Effector memory CD8-positive, alpha-beta T cell (primary cell): ENCODE data around the gene PEX16.
A peak's percentile ranks its signal among the peaks of the same experiment; 100 is the strongest.

Source experiments
- ATAC-seq: fragments of 150-1000 bp; cut with Tn5 transposase; replicated peaks from 2 replicates; pipeline ENCODE4 v1.10.0; 2021; ENCODE audit warnings: mild to moderate bottlenecking, moderate library complexity
- DNase-seq, 3 experiments: peaks; one replicate each; pipeline ENCODE4 v3.0.0; 2021
- H3K27ac Mint-ChIP-seq, 2 donors: one replicate each; pipeline ENCODE4 v1.8.0; 2022; ENCODE audit warnings: mild to moderate bottlenecking in 2 of 2, mixed read lengths in 2 of 2, moderate library complexity in 2 of 2
- H3K27me3 Mint-ChIP-seq, 2 donors: one replicate each; pipeline ENCODE4 v1.8.0; 2022; ENCODE audit warnings: mixed read lengths in 2 of 2
- H3K36me3 Mint-ChIP-seq: one replicate; pipeline ENCODE4 v1.8.0; 2022; ENCODE audit warnings: mild to moderate bottlenecking, moderate library complexity, mixed read lengths; ENCODE audit not compliant: insufficient read depth
- H3K4me1 Mint-ChIP-seq, 2 donors: one replicate each; pipeline ENCODE4 v1.8.0; 2022; ENCODE audit warnings: low read depth in 2 of 2, mixed read lengths in 2 of 2
- H3K4me3 Mint-ChIP-seq, 2 donors: one replicate each; pipeline ENCODE4 v1.8.0; 2022; ENCODE audit warnings: mild to moderate bottlenecking in 2 of 2, mixed read lengths in 2 of 2, moderate library complexity in 2 of 2
- H3K9me3 Mint-ChIP-seq, 2 donors: one replicate each; pipeline ENCODE4 v1.8.0; 2022; ENCODE audit warnings: mixed read lengths in 2 of 2
- total RNA-seq, 9 experiments: gene quantifications; one replicate each; lab custom pipeline; 2026; lab: John Stamatoyannopoulos, UW

The PEX16 gene
- 36.6 to 60.3 (median 44.0) reads per million in 9 experiments for total RNA-seq

- Mint-ChIP-seq H3K36me3 (peaks cover 26% of the 10 kb centered on the region), H3K4me1 (peaks cover 35 to 50% of the 10 kb centered on the region in 2 donors), H3K9me3 (no peaks in the 10 kb centered on the region), H3K4me3 (peak within 1 kb of the TSS; percentile 85 to 88), H3K27me3 (no peaks in the 10 kb centered on the region), H3K27ac (peak within 1 kb of the TSS; percentile 91 to 95)
- DNase-seq = peak; percentile 93 to 94 (median 93)
- peak; percentile 88 for ATAC-seq
These were observed at the start of gene PEX16 for GRCh38 chr11:45917623-45918330. PEX16 (minus strand) TSS chr11:45917877; CDS start chr11:45917811, 66 bp downstream.

GRCh38 chr11:45964911-45965389 is 47.3 kb upstream of the PEX16 start:
- DNase-seq = peak; percentile 46 to 58 (median 51)
- no peak overlapping the region for H3K27ac Mint-ChIP-seq

GRCh38 chr11:45961751-45962240 is 44.1 kb upstream of the PEX16 start:
- no peaks in the 10 kb centered on the region for H3K27me3 Mint-ChIP-seq
- ATAC-seq (no peak), DNase-seq (no peak)
- H3K4me3 Mint-ChIP-seq = no peak overlapping the region
- H3K4me1 Mint-ChIP-seq = peaks cover 0 to 2% of the 10 kb centered on the region in 2 donors
- H3K27ac Mint-ChIP-seq = no peak overlapping the region
- H3K9me3 Mint-ChIP-seq = no peaks in the 10 kb centered on the region
- peaks cover 25% of the 10 kb centered on the region for H3K36me3 Mint-ChIP-seq

More at GRCh38 chr11:45964911-45965389, 47.3 kb upstream of the PEX16 start:
- H3K9me3 Mint-ChIP-seq = no peaks in the 10 kb centered on the region
- peaks cover 37% of the 10 kb centered on the region for H3K36me3 Mint-ChIP-seq
- H3K4me1 Mint-ChIP-seq = peaks cover 0 to 3% of the 10 kb centered on the region in 2 donors
- no peaks in the 10 kb centered on the region for H3K27me3 Mint-ChIP-seq
- H3K4me3 Mint-ChIP-seq = no peak overlapping the region
- peak; percentile 98 for ATAC-seq

DNA sequence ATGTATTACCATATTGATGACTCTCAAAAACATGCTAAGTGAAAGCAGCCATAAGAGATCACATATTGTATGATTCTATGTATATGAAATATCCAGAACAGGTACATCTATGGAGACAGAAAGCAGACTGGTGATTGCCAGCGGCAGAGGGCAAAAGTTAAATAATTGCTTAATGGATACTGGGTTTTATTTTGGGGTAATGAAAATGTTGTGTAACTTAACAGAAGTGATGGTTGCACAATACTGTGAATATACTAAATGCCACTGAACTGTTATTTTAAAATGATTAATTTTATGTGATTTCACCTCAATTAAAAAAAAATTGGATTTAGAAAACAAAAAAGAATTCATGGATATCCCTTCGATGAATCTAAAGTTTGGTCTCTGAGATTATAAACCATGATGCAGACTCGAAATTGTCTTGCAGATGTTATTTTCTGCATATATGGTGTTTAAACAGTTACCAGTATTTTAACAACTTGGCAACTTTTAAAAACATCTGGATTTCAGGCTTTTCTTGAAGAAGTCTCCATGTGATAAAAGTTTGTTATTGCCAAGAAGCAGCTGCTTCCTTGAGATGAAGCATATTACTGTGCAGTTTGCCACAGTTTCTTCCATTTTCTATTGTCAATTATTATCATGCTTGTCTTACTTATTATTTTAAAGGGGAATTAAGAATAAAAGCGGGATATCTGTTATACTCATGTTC is 42.9 kb upstream of the PEX16 start:
- peaks cover 0 to 3% of the 10 kb centered on the region in 2 donors for H3K4me1 Mint-ChIP-seq
- ATAC-seq (no peak), DNase-seq (no peak)
- H3K27ac Mint-ChIP-seq = no peak overlapping the region
- no peaks in the 10 kb centered on the region for H3K9me3 Mint-ChIP-seq
- no peak overlapping the region for H3K4me3 Mint-ChIP-seq
- peaks cover 29% of the 10 kb centered on the region for H3K36me3 Mint-ChIP-seq
- no peaks in the 10 kb centered on the region for H3K27me3 Mint-ChIP-seq

DNA sequence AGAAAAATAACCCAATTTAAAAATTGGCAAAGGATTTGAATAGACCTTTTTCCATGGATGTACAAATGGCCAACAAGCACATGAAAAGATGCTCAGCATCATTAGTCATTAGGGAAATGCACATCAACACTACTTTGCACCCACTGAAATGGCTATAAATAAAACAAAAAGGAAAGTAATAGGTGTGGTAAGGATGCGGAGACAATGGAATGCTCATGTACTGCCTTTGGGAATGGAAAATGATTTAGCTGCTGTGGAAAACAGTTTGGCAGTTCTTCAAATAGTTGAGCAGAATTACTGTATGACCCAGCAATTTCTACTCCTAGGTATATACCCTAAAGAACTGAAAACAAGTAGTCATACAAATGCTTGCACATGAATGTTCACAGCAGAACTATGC is 42.2 kb upstream of the PEX16 start:
- Mint-ChIP-seq H3K27ac (no peak overlapping the region), H3K4me1 (peaks cover 0 to 3% of the 10 kb centered on the region in 2 donors), H3K36me3 (peaks cover 29% of the 10 kb centered on the region), H3K4me3 (no peak overlapping the region), H3K27me3 (no peaks in the 10 kb centered on the region), H3K9me3 (no peaks in the 10 kb centered on the region)
- no peak for DNase-seq
- no peak for ATAC-seq

DNA sequence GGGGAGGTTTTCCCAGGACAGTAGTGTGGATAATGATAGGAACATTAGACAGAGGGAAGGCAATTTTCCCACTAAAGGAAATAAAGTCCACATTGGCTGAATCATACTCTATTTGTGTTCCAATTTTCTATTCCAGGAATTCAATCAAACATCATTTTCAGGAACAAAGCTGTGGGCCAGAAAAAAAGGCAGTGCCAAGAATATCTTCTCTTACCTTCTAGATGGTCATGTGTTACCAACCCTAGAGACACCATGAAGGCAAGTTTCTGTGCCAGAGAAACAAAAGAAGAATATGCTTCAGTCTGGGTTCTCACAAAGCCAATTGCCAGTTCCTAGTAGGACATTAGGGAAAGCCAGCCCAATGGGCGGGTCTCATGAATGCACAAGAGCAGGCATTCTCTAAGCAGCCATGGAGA is 32.3 kb upstream of the PEX16 start:
- ATAC-seq (no peak), DNase-seq (no peak)
- H3K27me3 Mint-ChIP-seq = no peaks in the 10 kb centered on the region
- peaks cover 39% of the 10 kb centered on the region for H3K36me3 Mint-ChIP-seq
- H3K4me3 Mint-ChIP-seq = no peak overlapping the region
- H3K9me3 Mint-ChIP-seq = no peaks in the 10 kb centered on the region
- H3K4me1 Mint-ChIP-seq = no peaks in the 10 kb centered on the region
- peak overlapping the region in 1 of 2 donors; percentile 22 for H3K27ac Mint-ChIP-seq

GRCh38 chr11:45948356-45948755 is 30.7 kb upstream of the PEX16 start:
- Mint-ChIP-seq H3K27me3 (no peaks in the 10 kb centered on the region), H3K4me1 (no peaks in the 10 kb centered on the region), H3K36me3 (peaks cover 44% of the 10 kb centered on the region), H3K4me3 (no peak overlapping the region), H3K9me3 (no peaks in the 10 kb centered on the region), H3K27ac (peak overlapping the region in 1 of 2 donors; percentile 67)
- ATAC-seq (no peak), DNase-seq (no peak)

- no peak for DNase-seq
- Mint-ChIP-seq H3K9me3 (no peaks in the 10 kb centered on the region), H3K4me3 (no peak overlapping the region), H3K4me1 (no peaks in the 10 kb centered on the region), H3K27ac (no peak overlapping the region), H3K36me3 (peaks cover 46% of the 10 kb centered on the region), H3K27me3 (no peaks in the 10 kb centered on the region)
- no peak for ATAC-seq
These were observed 30.2 kb upstream of the PEX16 start for GRCh38 chr11:45947885-45948284.

- Mint-ChIP-seq H3K36me3 (peaks cover 47% of the 10 kb centered on the region), H3K4me1 (peaks cover 0 to 3% of the 10 kb centered on the region in 2 donors), H3K4me3 (no peak overlapping the region), H3K27ac (no peak overlapping the region), H3K27me3 (no peaks in the 10 kb centered on the region), H3K9me3 (no peaks in the 10 kb centered on the region)
- DNase-seq = no peak
- ATAC-seq = no peak
These were observed 27.8 kb upstream of the PEX16 start for GRCh38 chr11:45945397-45945999.

- H3K27ac Mint-ChIP-seq = no peak overlapping the region
- ATAC-seq = no peak
- peaks cover 44% of the 10 kb centered on the region for H3K36me3 Mint-ChIP-seq
These were observed 24.7 kb upstream of the PEX16 start for GRCh38 chr11:45942381-45942780.

DNA sequence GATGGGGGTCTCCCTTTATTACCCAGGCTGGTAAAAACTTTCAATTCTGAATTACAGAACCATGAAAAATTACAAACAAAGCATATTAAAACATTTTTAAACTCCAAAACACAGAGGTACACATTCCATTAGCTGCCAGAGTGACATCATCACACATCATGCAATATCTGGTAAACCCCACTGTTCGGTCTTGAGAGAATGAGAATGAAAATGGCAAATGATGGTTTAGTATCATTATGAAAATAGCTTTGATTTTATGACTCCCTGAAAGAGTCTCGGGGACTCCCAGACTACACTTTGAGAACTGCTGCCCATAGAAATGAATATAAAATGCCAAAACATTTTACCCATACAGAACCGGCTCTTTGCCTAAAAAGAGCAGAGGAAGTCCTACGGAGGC is 23.6 kb upstream of the PEX16 start:
- H3K36me3 Mint-ChIP-seq = peaks cover 52% of the 10 kb centered on the region
- peak overlapping the region in 1 of 2 donors; percentile 35 for H3K27ac Mint-ChIP-seq

More at GRCh38 chr11:45942381-45942780, 24.7 kb upstream of the PEX16 start:
- Mint-ChIP-seq H3K9me3 (no peaks in the 10 kb centered on the region), H3K4me1 (peaks cover 0 to 3% of the 10 kb centered on the region in 2 donors), H3K4me3 (no peak overlapping the region), H3K27me3 (no peaks in the 10 kb centered on the region)
- no peak for DNase-seq

GRCh38 chr11:45939836-45940235 is 22.2 kb upstream of the PEX16 start:
- no peak overlapping the region for H3K4me3 Mint-ChIP-seq
- DNase-seq (no peak), ATAC-seq (no peak)
- peak overlapping the region in 1 of 2 donors; percentile 68 for H3K27ac Mint-ChIP-seq
- peaks cover 0 to 3% of the 10 kb centered on the region in 2 donors for H3K4me1 Mint-ChIP-seq
- no peaks in the 10 kb centered on the region for H3K27me3 Mint-ChIP-seq
- peaks cover 58% of the 10 kb centered on the region for H3K36me3 Mint-ChIP-seq
- no peaks in the 10 kb centered on the region for H3K9me3 Mint-ChIP-seq

More for the DNA sequence above, 23.6 kb upstream of the PEX16 start:
- H3K4me3 Mint-ChIP-seq = no peak overlapping the region
- H3K9me3 Mint-ChIP-seq = no peaks in the 10 kb centered on the region
- H3K4me1 Mint-ChIP-seq = peaks cover 0 to 3% of the 10 kb centered on the region in 2 donors
- ATAC-seq (no peak), DNase-seq (no peak)
- no peaks in the 10 kb centered on the region for H3K27me3 Mint-ChIP-seq

- Mint-ChIP-seq H3K27ac (no peak overlapping the region), H3K4me1 (peaks cover 0 to 3% of the 10 kb centered on the region in 2 donors), H3K27me3 (no peaks in the 10 kb centered on the region), H3K9me3 (no peaks in the 10 kb centered on the region), H3K36me3 (peaks cover 69% of the 10 kb centered on the region), H3K4me3 (no peak overlapping the region)
- ATAC-seq (no peak), DNase-seq (no peak)
These were observed 20.2 kb upstream of the PEX16 start for GRCh38 chr11:45937916-45938315.
